Stimulated activated CD8-positive, alpha-beta memory T cell treated with anti-CD3 and anti-CD28 coated beads, Interleukin-12 subunit alpha, Interleukin-12 subunit beta, amount 100 ng/mL, for 24 hours (primary cell): Measurements from ENCODE around the gene DIP2B.
A peak's percentile ranks its signal among the peaks of the same experiment; 100 is the strongest.

ENCODE experiments used
- DNase-seq: peaks from one replicate; pipeline ENCODE4 v3.0.0-alpha.2; 2020; ENCODE audit errors: extremely low read depth

DIP2B gene

GRCh38 chr12:50574601-50575348 lies 70.0 kb downstream of the DIP2B start:
- no peak for DNase-seq

GRCh38 chr12:50579757-50580267 lies 75.0 kb downstream of the DIP2B start:
- no peak for DNase-seq

- DNase-seq: no peak
These were observed 75.7 kb downstream of the DIP2B start for GRCh38 chr12:50580436-50580835.

- DNase-seq: no peak
These were observed 76.7 kb downstream of the DIP2B start for GRCh38 chr12:50581226-50582184.

GRCh38 chr12:50584135-50584534 lies 79.3 kb downstream of the DIP2B start:
- DNase-seq: no peak

- DNase-seq: no peak
These were observed 85.1 kb downstream of the DIP2B start for GRCh38 chr12:50589650-50590435.

- no peak for DNase-seq
These were observed 86.1 kb downstream of the DIP2B start for GRCh38 chr12:50590869-50591268.

GRCh38 chr12:50595667-50596066 lies 90.9 kb downstream of the DIP2B start:
- DNase-seq: no peak

- DNase-seq: peak; percentile 25
These were observed 92.7 kb downstream of the DIP2B start for GRCh38 chr12:50597200-50598195.

GRCh38 chr12:50598321-50598862 lies 93.6 kb downstream of the DIP2B start:
- DNase-seq: no peak

GRCh38 chr12:50599366-50600095 lies 94.7 kb downstream of the DIP2B start:
- DNase-seq: no peak

- no peak for DNase-seq
These were observed 95.6 kb downstream of the DIP2B start for GRCh38 chr12:50600364-50600763.

- no peak for DNase-seq
These were observed 99.2 kb downstream of the DIP2B start for GRCh38 chr12:50603817-50604639.

GRCh38 chr12:50604640-50604920 lies 99.8 kb downstream of the DIP2B start:
- DNase-seq: no peak

GRCh38 chr12:50606675-50607375 lies 102.0 kb downstream of the DIP2B start:
- no peak for DNase-seq

- DNase-seq: no peak
These were observed 104.6 kb downstream of the DIP2B start for GRCh38 chr12:50609292-50609874.

GRCh38 chr12:50610171-50610570 lies 105.4 kb downstream of the DIP2B start:
- DNase-seq: no peak
